Hippocampal formation (tissue), 2 donors: Measurements from ENCODE around the gene DYNLT2B.
"Not testable (repeated sequence)": the region's sequence is repeated elsewhere in the genome, so short reads cannot be mapped to it uniquely, and the experiment has no call there.

Experiments
- DNase-seq, 2 donors: peaks; one replicate each; lab custom pipeline; 2025; lab: John Stamatoyannopoulos, UW

The DYNLT2B gene

GRCh38 chr3:196317687-196318467 is at the start of gene DYNLT2B:
DYNLT2B (minus strand) TSS chr3:196318240; CDS start chr3:196318152, 88 bp downstream.
- DNase-seq = peak; percentile 76 to 84

- DNase-seq = no peak
These were observed 47.7 kb upstream of the DYNLT2B start for GRCh38 chr3:196365736-196366135.

GRCh38 chr3:196360586-196360985 is 42.5 kb upstream of the DYNLT2B start:
- DNase-seq = no peak

- not testable (repeated sequence) for DNase-seq
These were observed 40.5 kb upstream of the DYNLT2B start for GRCh38 chr3:196358540-196358939.

GRCh38 chr3:196357905-196358304 is 39.9 kb upstream of the DYNLT2B start:
- no peak for DNase-seq

GRCh38 chr3:196356556-196356955 is 38.5 kb upstream of the DYNLT2B start:
- DNase-seq = no peak

- DNase-seq = no peak
These were observed 37.6 kb upstream of the DYNLT2B start for GRCh38 chr3:196355668-196356067.

- DNase-seq = no peak
These were observed 36.1 kb upstream of the DYNLT2B start for GRCh38 chr3:196354132-196354531.

- no peak for DNase-seq
These were observed 33.5 kb upstream of the DYNLT2B start for GRCh38 chr3:196351541-196351940.

- no peak for DNase-seq
These were observed 32.0 kb upstream of the DYNLT2B start for GRCh38 chr3:196350067-196350466.

GRCh38 chr3:196348698-196349097 is 30.7 kb upstream of the DYNLT2B start:
- no peak for DNase-seq

- DNase-seq = no peak
These were observed 26.6 kb upstream of the DYNLT2B start for GRCh38 chr3:196344663-196345062.

GRCh38 chr3:196343917-196344316 is 25.9 kb upstream of the DYNLT2B start:
- DNase-seq = not testable (repeated sequence)

GRCh38 chr3:196341137-196341536 is 23.1 kb upstream of the DYNLT2B start:
- no peak for DNase-seq

GRCh38 chr3:196340466-196340865 is 22.4 kb upstream of the DYNLT2B start:
- no peak for DNase-seq

- DNase-seq = no peak
These were observed 21.6 kb upstream of the DYNLT2B start for GRCh38 chr3:196339493-196340254.

GRCh38 chr3:196339044-196339443 is 21.0 kb upstream of the DYNLT2B start:
- DNase-seq = no peak

- DNase-seq = no peak
These were observed 18.5 kb upstream of the DYNLT2B start for GRCh38 chr3:196336319-196337145.

- no peak for DNase-seq
These were observed 17.5 kb upstream of the DYNLT2B start for GRCh38 chr3:196335503-196335948.

GRCh38 chr3:196334982-196335381 is 16.9 kb upstream of the DYNLT2B start:
- DNase-seq = no peak

GRCh38 chr3:196332168-196332567 is 14.1 kb upstream of the DYNLT2B start:
- DNase-seq = no peak

- DNase-seq = no peak
These were observed 9.4 kb upstream of the DYNLT2B start for GRCh38 chr3:196327405-196327804.
